Stimulated activated CD4-positive, alpha-beta T cell treated with anti-CD3 and anti-CD28 coated beads, Interleukin-4, amount 100 ng/mL, for 1 hour (primary cell): ENCODE data around the gene COLEC12.

Experiments
- DNase-seq: peaks from one replicate; pipeline ENCODE4 v3.0.0-alpha.2; 2020

Gene COLEC12

DNA sequence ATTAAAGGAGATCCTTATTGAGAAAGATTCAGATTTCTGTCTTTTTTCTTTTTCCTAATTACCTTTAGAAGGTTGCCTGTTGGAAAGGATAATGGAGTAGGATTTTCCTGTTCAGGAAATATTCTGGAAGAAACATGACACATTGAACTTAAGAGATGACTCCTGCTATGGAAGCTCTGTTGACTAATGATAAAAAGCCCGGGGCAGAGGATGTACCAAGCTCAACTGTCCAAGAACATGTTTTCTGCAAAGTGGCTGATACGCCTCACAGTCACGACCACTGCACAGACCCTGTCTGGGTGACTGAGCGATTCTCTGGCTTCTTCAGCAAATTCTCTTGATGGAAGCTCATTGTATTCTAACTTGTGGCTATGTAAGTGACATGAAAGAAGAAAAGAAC is 146.5 kb downstream of the COLEC12 start:
- DNase-seq: no peak

DNA sequence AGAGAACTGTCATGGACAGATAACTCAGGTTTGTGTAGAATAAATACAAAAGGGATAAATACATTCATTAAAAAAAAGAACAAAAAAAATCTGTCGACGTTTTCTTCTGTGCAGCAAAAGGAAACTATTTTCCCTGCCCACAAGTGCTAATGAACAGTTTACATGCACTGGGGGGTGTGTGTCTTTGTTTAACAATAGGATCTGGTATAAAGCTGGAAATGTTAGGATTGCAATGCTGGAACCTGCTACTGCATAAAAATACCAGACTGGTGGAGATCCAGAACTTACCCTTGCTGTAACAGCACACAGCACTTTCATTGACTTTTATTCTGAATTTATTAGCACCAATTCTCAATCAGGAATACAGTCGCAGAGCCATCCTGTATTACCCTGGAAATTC is 148.1 kb downstream of the COLEC12 start:
- no peak for DNase-seq

DNA sequence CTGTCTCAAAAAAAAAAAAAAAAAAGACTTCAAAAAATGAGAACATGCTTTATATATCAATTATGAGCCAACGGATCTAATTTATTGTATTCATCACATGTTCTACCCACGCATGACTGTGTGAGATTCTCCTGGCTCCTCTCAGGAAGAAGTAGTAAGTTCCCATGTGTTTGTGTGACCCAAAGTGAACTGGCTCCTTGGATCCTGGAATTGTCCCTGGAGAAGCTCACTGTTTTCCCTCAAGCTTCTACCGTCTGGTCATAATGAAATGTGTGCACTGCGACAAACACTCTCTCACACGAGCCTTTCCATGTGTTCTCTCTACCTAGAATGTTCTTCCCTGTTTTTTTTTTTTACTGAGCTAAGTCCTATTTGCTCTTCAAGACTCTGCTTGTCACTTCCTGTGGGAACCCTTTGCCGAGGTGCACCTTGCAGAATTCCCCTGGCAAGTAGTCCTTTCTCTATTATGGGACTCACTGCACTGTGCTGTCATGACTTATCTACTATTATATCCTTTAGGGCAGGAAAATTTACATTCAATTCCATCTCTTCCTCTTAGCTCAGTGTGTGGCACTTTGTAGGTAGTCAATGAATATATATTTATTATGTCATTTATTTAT is 149.4 kb downstream of the COLEC12 start:
- no peak for DNase-seq

DNA sequence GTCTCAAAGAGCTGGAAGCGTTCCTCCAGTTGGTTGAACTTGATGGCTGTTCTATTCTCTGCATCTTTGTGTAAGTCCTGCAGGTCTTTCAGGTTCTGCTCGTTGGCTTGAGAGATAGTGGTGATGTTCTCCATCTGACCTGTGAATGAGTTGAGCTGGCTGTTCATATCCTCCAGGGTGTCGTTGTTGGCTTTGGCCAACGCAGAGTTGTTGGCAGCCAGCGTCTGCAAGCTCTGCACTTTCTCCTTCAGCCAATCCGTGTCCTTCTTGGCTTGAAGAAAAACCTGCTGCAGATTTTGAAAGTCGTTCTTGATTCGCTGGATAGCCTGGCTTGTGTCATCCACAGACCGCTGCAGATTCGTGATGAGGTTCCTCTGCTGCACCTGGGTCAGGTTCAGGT is 153.9 kb downstream of the COLEC12 start:
- DNase-seq: no peak

DNA sequence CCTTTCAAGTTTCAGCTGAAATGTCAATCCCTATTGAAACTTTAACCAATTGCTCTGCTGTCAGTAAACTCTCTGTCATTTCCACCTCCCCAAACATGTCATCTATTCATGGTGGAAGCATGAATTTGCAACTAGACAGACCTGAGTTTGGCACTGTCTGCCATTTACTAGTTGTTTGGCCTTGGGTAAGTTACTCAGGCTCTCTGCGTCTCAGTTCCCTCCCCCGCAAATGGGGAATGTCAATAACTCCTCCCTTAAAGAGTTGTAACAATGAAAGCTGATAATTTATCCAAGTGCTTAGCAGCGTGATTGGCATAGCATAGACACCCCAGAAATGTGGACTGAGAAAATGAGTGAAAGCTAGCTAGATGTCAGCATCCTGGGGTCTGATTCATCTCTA is 159.4 kb downstream of the COLEC12 start:
- no peak for DNase-seq

DNA sequence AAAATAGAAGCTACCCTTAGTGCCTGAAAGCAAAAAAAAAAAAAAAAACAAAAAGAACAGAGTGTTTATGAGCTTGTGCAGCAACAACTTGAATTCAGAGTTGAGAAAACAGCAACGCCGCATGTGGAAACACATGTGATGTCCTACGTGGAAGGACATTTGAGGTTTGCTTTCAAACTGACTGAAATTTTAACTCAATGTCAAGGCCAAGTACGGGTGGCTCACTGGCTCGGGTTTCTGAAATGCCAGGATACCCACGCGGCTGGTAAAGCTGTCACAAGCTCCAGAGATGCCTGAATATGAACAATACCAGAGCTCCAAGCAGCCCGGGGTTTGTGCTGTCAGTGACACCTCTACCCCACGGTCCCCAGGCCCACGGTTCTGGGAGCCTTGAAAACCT is 160.5 kb downstream of the COLEC12 start:
- DNase-seq: no peak

DNA sequence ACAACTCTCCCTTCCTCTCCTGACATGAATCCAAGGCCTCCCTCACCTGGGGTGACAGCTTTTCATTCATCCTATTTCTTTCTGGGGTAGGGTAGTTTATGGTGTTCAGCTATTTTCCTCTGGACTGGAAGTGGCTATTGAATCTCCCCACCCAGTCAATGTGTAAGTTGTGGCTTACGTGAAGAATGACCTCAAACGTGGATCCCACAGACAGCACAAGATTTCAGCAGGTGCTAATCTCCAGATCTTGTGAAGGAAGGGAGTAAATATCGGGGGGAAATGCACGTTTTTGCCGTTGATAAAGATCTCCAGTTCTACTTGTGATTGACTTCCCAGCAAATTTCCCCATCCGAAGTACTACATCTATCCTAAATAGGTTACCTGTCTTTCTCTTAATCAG is 161.3 kb downstream of the COLEC12 start:
- DNase-seq: no peak

DNA sequence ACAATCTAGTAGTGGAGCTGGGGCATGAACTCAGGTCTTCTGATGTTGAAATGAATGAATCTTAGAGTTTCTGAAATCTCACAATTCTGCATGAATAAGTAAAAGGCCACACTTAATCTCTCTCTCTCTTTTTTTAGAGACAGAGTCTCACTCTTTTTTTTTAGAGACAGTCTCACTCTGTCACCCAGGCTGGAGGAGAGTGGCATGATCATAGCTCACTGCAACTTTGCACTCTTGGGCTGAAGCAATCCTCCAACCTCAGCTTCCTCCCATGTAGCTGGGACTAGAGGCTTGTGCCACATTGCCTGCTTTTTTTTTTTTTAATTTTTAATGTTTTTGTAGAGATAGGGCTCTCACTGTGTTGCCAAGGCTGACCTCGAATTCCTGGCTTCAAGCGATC is 163.8 kb downstream of the COLEC12 start:
- DNase-seq: no peak

DNA sequence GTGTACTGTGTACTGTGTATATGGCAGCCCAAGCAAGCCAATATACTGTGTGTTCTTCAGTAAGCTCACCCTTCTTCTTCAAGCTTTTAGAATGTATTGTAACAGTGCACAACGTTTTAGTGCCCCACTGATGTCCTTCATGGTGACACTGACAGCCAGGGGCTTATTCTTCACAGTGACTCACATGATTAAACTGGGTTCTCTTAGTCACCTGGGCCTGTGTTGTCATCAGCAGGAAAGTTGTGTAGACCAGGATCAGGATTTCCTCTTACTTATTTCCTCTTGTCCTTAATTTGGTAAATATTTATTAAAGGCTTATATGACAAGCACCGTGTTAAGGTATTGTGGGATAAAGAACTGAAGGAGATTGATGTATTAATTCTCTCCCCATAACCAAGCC is 164.8 kb downstream of the COLEC12 start:
- no peak for DNase-seq

DNA sequence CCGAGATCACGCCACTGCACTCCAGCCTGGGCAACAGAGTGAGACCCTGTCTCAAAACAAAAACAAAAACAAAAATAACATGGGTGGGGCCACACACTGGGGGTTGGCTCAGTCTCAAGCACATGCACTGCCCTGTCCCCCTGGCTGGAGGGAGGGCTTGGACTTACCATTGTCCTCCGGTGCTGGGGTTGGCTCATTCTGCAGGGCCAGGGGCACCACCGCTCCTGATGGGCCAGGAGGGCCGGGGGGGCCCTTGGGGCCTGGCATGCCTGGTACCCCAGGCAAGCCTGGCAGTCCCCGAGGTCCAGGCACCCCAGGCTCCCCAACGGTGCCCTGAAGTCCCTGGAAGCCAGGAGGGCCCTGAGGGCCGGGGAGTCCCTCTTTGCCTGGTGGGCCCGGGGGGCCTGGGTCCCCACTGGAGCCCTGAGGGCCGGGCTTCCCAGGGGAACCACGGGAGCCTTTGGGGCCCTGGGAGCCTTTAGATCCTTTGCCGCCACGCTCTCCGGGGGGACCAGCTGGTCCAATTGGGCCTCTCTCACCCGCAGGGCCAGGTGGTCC is 165.8 kb downstream of the COLEC12 start:
- DNase-seq: no peak

DNA sequence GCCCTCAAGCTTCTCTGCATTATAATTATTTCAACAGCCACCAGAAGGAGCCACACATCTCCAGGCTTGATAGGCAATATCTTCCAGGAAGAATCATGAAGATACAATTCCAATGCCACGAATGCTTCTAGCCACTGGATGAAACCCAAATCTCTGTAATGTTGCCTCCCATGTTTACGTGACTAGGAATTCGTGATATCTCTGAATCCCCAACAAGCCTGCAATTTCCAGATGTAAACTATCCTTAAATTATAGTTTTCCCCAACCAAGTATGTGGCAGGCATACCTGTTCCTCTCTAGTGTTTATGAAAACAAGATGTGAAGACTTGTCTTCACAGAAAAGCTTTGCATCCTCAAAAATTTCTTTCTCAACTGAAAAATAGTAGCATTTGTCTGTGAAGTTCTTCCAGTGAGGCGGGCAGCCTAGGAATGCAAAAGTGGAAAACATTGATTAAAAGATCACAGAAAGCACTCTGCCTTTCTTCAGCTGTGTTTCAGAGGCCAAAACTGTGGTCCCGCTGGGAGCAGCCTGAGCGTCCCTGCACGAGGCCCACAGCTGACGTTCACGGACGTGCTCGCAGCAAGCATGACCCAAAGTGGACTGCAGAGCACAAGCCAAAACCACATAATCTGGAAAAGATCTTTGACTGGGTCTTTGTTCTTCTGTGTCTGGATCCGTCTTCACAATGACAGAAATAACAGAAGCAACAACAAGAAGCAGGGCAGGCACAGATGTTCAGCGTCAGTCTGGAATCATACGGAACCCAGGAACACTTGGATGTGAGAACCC is 167.6 kb downstream of the COLEC12 start:
- DNase-seq: no peak

DNA sequence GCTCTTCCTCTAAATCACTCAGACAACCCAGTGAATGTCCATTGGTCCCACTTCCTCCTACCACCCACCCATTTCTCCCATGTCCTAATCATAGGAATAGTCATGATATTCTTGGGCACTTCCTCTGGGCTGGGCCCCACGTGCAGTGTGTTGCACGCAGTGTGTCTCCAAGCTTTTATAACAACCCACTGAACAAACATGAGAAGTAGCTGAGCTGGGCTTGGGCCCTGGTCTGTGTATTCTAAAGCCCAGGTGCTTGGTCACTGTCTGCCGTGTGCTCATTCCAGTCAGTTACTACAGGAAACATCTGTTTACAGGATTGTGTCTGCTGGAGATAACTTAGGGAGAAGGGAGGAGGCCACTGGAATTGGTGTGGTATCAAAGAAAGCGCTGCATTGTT is 168.5 kb downstream of the COLEC12 start:
- DNase-seq: no peak

DNA sequence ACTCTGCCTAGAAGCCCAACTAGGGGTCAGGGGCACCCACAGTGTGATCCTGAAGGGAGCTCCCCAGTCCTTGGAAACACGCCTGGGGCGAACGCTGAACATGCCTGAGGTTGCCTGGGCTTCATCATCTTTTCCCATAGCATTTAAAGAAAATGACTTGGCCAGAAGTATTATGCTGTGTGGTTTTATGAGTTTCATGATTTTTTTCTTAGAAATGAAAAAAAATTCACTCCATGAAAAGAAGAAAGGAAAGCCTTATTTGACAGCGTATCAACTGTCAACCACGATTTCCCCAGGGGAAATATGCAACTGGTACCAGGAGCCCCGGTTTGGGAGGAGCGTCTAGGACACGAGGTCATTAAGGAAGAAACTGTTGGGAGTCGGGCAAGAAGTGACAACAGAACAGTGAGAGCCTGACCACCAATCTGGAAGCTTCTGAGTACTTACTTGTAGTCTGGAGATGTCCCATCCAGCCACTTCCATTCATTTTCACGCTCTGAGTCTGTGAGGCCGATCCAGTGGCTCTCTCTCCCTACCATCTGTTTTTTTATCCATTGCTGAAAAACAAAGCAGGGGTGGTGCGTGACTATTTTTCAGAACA is 169.2 kb downstream of the COLEC12 start:
- DNase-seq: no peak

DNA sequence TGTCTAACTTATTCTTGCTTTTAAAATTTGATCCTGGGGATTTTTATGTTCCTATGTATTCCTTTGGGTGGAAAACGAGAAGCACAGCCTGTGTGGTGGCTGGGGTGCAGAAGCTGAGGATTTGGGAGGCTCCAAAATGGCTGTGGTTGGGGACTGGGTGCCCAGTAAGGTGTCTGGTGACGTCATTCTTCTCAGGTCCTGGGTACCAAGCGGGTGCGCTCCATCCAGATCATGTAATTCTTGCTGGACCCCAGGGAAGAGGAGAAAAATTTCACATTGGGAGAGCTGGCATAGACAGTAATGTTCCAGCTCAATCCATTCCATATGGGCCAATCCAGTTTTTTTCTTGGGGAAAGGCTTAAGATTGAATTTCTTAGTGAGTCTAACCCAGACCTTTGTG is 171.6 kb downstream of the COLEC12 start:
- DNase-seq: no peak

DNA sequence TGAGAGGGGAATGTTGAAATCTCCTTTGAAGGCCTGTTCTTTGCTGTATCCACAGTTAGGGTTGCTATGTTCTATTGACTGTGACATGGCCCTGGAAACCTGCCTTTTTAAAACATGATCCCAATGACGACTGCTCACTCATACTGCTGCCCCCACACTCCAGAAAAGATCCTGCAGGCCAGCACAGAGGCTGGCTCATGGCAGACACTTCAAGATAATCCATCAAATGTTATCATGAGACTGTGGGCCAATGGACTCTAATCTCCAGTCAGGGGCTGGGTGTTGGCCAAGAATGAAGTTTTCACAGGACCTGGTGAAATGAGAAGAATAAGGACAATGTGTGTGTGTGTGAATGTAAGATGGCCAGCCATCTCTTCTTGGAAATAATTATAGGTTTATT is 173.7 kb downstream of the COLEC12 start:
- DNase-seq: no peak

DNA sequence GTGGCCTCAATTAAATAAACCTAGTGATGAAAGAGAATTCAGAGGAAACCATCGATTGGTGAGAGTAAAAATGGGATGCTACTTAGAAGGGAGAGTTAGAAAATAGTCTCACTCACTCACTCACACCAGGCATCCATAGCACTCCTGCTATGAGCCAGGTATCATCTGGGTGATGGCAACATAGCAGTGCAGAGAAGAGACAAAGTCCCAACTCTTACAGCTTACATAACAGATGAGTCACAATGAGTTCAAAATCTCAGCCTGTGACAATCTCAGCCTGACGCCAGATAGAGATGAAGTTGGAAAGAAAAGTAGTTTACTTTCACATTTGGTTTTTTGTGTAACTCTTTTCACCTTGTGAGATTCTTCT is 177.3 kb downstream of the COLEC12 start:
- DNase-seq: no peak

DNA sequence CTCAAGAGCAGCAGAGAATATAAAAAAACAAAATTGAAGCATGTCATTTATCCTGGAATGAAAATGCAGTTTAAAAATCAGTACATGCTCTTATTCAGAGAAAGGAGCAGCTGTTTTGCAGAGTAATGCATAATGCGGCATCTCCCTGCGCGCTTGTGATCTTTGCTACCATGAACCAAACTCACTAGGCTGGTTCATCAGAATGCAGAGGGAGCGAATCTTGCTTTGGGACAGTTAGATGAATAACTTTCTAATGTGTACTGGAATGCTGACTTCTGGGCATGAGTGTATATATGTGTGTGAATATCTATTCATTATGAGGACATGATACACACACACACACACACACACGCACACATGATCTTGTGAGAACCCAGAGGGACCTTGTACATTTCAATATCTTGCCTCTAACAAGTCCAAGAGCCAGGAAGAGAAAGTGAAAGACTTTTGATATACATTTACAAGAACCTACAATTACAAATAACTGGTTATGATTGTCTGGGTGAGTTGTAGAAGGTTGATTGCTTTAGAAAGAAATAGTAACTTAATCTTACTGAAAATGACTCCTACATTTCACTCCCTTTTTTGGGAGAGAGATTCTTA is 178.5 kb downstream of the COLEC12 start:
- no peak for DNase-seq

DNA sequence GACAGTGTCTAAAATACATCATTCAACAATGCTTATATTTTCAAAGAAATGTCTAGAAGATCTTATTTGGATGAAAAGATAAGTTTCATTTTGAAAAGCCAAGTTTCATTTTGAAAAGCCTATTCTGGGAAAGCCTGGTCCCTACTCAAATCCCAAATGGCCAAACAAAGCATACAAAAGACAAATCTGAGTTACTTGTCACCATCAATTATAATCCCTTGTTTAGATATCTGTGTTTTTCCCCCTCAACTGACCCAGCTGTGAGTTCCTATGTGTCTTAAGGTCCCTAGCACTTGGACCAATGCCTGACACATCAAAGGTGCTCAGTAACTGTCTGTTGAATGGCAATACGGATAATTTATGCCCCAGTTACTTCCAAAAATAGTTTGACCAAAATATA is 180.3 kb downstream of the COLEC12 start:
- DNase-seq: no peak

DNA sequence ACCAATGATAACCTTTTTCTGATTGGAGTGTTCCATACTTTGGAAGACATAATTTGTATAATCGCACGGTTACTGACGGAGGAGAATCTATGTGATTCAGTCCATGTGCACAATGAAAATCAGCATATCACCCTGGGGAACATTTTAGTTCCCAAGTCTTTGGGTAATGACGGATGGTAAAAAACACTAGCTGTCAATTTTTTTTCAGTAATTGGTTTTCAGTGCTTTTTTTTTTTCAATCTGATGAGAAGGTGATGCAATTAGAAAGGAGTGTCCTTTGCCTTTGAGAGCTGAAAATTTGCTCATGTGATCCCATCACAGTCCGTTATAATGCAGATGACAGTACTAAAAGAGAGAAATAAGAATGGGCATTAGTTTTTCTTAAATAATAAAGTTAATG is 180.8 kb downstream of the COLEC12 start:
- no peak for DNase-seq

DNA sequence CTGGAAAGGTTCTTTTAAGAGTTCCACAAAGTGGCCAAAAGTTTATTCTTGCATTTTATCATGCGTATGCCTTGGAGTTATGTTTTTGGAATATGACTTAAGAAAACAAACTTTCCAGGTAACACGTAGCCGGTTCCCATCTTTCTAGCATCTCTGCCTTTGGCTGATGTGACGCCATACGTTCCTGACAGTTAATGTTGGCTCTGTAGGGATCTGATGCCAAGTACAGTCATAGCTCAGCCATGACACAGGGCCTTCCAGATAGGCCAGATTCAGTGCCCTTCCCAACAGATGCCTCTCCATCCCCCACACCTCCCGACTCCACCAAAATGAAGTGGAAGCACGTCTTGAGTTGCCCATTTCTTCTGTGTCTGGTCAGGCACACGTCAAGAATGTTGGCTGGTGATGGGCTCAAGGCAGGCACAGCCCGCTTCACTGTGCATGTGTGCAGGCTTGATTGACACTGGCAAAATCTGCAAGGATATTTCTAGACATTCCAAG is 181.7 kb downstream of the COLEC12 start:
- no peak for DNase-seq

DNA sequence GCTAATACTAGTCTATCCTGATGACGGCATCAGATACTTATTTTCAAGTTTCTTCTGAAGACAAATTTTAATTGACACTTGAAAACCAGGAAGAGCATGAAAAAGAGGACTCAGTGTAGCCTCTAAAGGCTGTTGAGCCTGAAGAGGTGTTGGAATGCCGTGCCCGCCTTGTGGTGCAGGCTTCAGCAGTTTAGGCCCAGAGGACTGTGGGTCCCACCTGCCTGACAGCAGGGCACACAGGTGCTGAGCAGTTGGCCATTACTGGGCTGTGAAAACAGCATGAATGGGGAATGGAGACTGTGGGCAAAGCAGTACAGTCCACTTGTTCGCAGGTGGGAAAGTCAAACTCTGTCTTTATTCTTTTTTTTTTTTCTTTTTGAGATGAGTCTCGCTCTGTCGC is 182.9 kb downstream of the COLEC12 start:
- no peak for DNase-seq

DNA sequence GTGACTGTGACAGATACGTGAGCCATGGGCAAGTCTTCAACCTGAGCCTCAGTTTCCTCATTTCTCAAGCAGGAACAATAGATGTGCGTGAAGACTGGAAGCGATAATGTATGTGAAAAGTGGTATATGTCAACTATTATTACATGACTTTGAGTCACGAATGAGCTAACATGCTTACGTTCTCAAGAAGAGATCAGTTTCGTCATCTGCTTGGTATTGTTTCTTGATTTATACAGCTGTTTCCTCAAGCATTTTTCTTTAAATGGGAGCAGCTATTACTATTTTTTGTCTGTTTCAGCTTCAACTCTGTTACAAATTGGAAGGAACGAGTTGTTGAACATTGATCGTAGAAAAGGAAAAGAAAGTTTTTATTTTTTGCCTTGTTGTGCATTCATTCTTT is 184.1 kb downstream of the COLEC12 start:
- DNase-seq: no peak

DNA sequence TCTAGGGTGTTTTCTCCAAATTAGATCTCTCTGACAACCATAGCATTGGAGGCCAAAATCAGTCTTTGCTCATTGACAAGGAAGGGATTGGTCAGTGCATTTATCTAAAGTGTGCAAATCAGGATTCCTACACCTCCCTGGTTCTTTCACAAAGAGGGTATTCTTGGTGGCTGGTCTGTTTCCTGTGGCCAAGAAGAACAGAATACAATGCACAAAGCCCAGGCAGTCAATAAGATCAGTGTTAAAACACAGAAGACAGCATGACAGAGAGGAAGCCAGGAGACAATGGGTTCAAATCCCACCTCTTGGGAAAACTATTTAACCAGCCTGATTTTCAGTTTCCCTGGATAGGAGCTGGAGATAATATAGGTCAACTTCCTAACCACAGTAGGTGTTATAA is 186.6 kb downstream of the COLEC12 start:
- DNase-seq: no peak

DNA sequence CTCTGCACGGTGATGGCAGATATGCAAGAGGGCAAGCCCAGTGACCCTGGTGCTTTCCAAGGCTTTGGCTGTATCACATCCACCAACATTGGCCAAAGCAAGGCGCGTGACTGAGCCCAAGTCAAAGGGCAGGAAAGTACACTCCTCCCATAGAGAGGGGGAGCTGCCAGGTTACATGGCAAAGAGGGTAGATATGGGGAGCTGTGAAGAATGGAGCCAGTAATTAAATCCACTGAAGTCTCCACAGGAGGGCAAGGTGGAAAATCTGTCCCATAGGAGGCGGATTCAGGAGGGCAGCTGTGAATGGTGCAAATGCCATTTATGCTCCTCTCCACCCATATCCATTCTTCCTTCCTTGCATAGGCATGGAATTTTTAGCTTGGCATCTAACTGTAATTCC is 188.1 kb downstream of the COLEC12 start:
- DNase-seq: no peak
